EL (cell line): ENCODE data around the gene CEP95.
"Not testable (repeated sequence)": the region's sequence is repeated elsewhere in the genome, so short reads cannot be mapped to it uniquely, and the experiment has no call there.

Source experiments
- DNase-seq: peaks from one replicate; pipeline ENCODE4 v3.0.0-alpha.2; 2016

The CEP95 gene

GRCh38 chr17:64506576-64507412 is at the start of gene CEP95:
Gene CEP95, plus strand, starts transcription at chr17:64506977. Its CDS starts 121 bp downstream, at chr17:64507098.
- peak; percentile 98 for DNase-seq

- DNase-seq = peak; percentile 44
These were observed 49.6 kb upstream of the CEP95 start for GRCh38 chr17:64457156-64457555.

- DNase-seq = no peak
These were observed 48.0 kb upstream of the CEP95 start for GRCh38 chr17:64458756-64459155.

- peak; percentile 72 for DNase-seq
These were observed 47.5 kb upstream of the CEP95 start for GRCh38 chr17:64459284-64459747.

- DNase-seq = not testable (repeated sequence)
These were observed 47.0 kb upstream of the CEP95 start for GRCh38 chr17:64459818-64460217.

- DNase-seq = no peak
These were observed 45.8 kb upstream of the CEP95 start for GRCh38 chr17:64460955-64461354.

- no peak for DNase-seq
These were observed 45.0 kb upstream of the CEP95 start for GRCh38 chr17:64461788-64462187.

GRCh38 chr17:64466019-64466735 is 40.6 kb upstream of the CEP95 start:
- DNase-seq = no peak

GRCh38 chr17:64466834-64467233 is 39.9 kb upstream of the CEP95 start:
- DNase-seq = not testable (repeated sequence)

GRCh38 chr17:64470625-64471024 is 36.2 kb upstream of the CEP95 start:
- no peak for DNase-seq

- DNase-seq = no peak
These were observed 35.3 kb upstream of the CEP95 start for GRCh38 chr17:64471440-64471839.

GRCh38 chr17:64472564-64472963 is 34.2 kb upstream of the CEP95 start:
- DNase-seq = no peak

GRCh38 chr17:64477849-64478248 is 28.9 kb upstream of the CEP95 start:
- DNase-seq = no peak

GRCh38 chr17:64480951-64481350 is 25.8 kb upstream of the CEP95 start:
- no peak for DNase-seq

GRCh38 chr17:64484380-64484779 is 22.4 kb upstream of the CEP95 start:
- DNase-seq = no peak

- DNase-seq = no peak
These were observed 18.5 kb upstream of the CEP95 start for GRCh38 chr17:64488301-64488700.

GRCh38 chr17:64491034-64491860 is 15.5 kb upstream of the CEP95 start:
- peak; percentile 34 for DNase-seq

GRCh38 chr17:64491994-64492393 is 14.8 kb upstream of the CEP95 start:
- peak; percentile 32 for DNase-seq

- no peak for DNase-seq
These were observed 14.2 kb upstream of the CEP95 start for GRCh38 chr17:64492481-64493109.

- DNase-seq = no peak
These were observed 12.7 kb upstream of the CEP95 start for GRCh38 chr17:64494121-64494520.

- not testable (repeated sequence) for DNase-seq
These were observed 11.5 kb upstream of the CEP95 start for GRCh38 chr17:64495300-64495699.

- peak; percentile 14 for DNase-seq
These were observed 10.4 kb upstream of the CEP95 start for GRCh38 chr17:64496348-64496785.
